Muscle layer of colon (tissue), 2 donors: Measurements from ENCODE around the gene CTAG1B.
"Not testable (repeated sequence)": the region's sequence is repeated elsewhere in the genome, so short reads cannot be mapped to it uniquely, and the experiment has no call there.

Experiments
- H3K27ac ChIP-seq: one replicate; pipeline ENCODE4 v1.7.0; 2013; ENCODE audit warnings: low read depth, mild to moderate bottlenecking, low read length, moderate library complexity
- H3K27me3 ChIP-seq, 2 donors: one replicate each; pipeline ENCODE4 v1.7.0; 2013; ENCODE audit warnings: low read length in 2 of 2, mild to moderate bottlenecking in 2 of 2; ENCODE audit not compliant: insufficient read depth in 2 of 2, control insufficient read depth in 1 of 2
- H3K36me3 ChIP-seq: one replicate; pipeline ENCODE4 v1.7.0; 2013; ENCODE audit warnings: mild to moderate bottlenecking, low read length; ENCODE audit not compliant: insufficient read depth
- H3K4me1 ChIP-seq: one replicate; pipeline ENCODE4 v1.7.0; 2013; ENCODE audit warnings: mild to moderate bottlenecking, low read length; ENCODE audit not compliant: insufficient read depth
- H3K4me3 ChIP-seq, 2 donors: one replicate each; pipeline ENCODE4 v1.7.0; 2013; ENCODE audit warnings: low read length in 2 of 2, low read depth in 1 of 2, mild to moderate bottlenecking in 1 of 2, moderate library complexity in 1 of 2
- H3K9ac ChIP-seq: one replicate; pipeline ENCODE4 v1.7.0; 2013; ENCODE audit warnings: low read length
- H3K9me3 ChIP-seq: one replicate; pipeline ENCODE4 v1.7.0; 2013; ENCODE audit warnings: mild to moderate bottlenecking, low read length
- donor health status: abdominal sarcoma.
- donor health status: Adenocarcinoma of cecum.

CTAG1B gene

DNA sequence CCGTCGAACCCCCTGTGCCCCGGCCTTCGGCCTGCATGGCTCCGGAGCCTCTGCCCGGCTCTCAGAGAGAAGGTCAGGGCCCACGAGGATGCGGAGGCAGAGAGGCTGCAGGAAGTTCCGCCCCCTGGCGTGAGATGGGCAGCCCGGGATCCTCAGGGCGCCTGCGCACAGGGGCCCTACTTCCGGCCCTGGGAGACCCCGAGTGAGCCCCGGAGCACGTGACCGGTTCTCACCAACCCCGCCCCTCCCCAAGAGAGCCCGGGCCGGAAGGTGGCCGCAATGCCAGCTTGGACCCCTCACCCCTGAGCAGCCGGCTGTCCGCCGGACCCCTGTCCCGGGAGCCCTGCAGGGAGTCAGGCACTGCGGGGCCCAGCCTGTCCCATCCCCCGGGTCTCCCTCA is at the start of gene CTAG1B:
Gene CTAG1B (minus strand): TSS at position 101 of the 400 bp plus-strand sequence. CDS start 64 bp downstream, at position 37.
- not testable (repeated sequence) for H3K4me1 ChIP-seq, H3K36me3 ChIP-seq, H3K9ac ChIP-seq, H3K27me3 ChIP-seq, H3K4me3 ChIP-seq, H3K9me3 ChIP-seq, H3K27ac ChIP-seq

DNA sequence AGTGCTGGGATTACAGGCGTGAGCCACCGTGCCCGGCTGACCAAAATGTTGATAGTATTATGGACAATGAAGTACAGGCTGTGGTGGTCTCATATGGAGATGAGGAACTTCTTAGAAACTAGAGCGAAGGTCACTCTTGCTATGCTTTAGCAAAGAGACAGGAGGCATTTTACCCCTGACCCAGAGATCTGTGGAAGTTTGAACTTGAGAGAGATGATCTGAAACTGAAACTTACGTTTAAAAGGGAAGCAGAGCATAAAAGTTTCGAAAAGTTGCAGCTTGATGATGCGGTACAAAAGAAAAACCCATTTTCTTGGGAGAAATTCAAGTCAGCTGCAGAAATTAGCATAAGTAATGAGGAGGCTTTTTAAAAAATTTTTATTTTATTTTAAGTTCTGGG is 42.8 kb upstream of the CTAG1B start:
- no peak overlapping the region for H3K27ac ChIP-seq
- H3K9me3 ChIP-seq: no peaks in the 10 kb centered on the region
- no peak overlapping the region for H3K4me3 ChIP-seq
- peaks cover 0 to 4% of the 10 kb centered on the region in 2 donors for H3K27me3 ChIP-seq
- H3K9ac ChIP-seq: no peak overlapping the region
- H3K36me3 ChIP-seq: no peaks in the 10 kb centered on the region
- no peaks in the 10 kb centered on the region for H3K4me1 ChIP-seq

DNA sequence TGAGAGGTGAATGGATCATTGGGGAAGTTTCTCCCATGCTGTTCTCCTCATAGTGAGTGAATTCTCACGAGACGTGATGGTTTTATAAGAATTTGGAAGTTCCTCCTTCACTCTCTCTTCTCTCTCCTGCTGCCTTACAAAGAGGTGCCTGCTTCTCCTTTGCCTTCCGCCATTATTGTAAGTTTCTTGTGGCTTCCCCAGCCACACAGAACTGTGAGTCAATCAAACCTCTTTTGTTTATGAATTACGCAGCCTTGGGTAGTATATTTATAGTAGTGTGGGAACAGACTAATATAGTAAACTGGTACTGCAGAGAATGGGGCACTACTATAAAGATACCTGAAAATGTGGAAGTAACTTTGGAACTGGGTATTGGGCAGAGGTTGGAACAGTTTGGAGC is 42.1 kb upstream of the CTAG1B start:
- H3K36me3 ChIP-seq: no peaks in the 10 kb centered on the region
- no peak overlapping the region for H3K4me3 ChIP-seq
- H3K27ac ChIP-seq: no peak overlapping the region
- H3K9me3 ChIP-seq: no peaks in the 10 kb centered on the region
- H3K27me3 ChIP-seq: peaks cover 0 to 4% of the 10 kb centered on the region in 2 donors
- H3K9ac ChIP-seq: no peak overlapping the region
- no peaks in the 10 kb centered on the region for H3K4me1 ChIP-seq

DNA sequence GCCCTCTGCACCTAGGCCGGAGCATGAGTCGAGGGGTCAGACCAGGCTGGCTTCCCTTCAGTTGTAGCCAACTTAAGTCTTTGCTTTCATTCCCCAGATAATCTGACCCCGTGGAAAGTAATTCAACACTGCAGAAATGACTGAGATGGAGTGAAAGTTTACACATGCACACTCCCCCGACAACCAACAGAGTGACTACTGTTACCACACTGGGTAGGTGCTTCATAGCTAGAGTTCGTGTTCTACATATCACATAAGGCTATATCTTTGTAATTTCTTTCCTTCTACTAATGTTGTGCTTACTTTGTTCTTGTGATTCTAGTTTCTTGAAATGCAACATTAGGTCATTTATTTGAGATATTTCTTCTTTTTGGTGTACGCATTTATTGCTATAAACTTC is 41.5 kb upstream of the CTAG1B start:
- Histone ChIP-seq H3K9me3 (no peaks in the 10 kb centered on the region), H3K4me3 (no peak overlapping the region), H3K27me3 (peaks cover 0 to 4% of the 10 kb centered on the region in 2 donors), H3K4me1 (no peaks in the 10 kb centered on the region), H3K9ac (no peak overlapping the region), H3K27ac (no peak overlapping the region), H3K36me3 (no peaks in the 10 kb centered on the region)

DNA sequence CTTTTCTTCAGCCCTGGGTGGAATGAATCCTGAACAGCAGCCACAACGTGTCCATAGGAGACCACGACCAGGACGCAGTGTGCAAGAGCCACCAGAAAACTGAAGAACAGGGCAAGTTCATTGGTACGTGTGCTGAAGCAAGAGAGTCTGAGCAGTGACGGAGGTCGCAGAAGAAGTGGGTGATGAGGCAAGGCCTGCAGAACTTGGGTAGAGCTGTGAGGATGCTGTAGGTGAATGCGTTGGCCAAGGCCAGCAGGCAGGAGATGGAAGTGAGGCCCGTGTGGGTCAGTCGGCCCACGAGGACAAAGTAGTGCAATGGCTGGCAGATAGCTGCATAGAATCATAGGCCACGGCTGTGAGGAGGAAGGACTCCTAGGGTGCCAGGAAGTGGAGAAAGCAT is 39.9 kb upstream of the CTAG1B start:
- Histone ChIP-seq H3K4me3 (no peak overlapping the region), H3K27me3 (peaks cover 0 to 4% of the 10 kb centered on the region in 2 donors), H3K36me3 (no peaks in the 10 kb centered on the region), H3K27ac (no peak overlapping the region), H3K4me1 (no peaks in the 10 kb centered on the region), H3K9me3 (no peaks in the 10 kb centered on the region), H3K9ac (no peak overlapping the region)

DNA sequence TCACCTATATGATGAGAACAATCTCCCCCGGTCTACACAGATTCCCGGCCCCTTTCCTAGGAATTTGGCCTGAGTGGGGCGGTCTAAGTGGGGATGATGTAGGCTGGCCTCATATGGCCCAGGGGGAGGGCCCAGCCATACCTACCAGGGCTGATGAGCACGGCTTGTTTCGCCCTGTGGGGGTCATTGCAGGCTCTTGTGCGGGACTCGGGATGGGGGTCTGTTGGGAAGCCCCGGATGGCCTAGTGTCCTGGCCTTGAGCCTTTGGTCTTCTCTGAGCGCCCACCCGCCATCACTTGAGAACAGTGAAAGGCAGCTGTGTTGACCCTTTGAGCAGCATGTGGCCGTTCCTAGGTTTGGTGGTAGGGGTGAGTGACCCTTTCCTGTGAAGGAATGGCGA is 39.1 kb upstream of the CTAG1B start:
- Histone ChIP-seq H3K36me3 (no peaks in the 10 kb centered on the region), H3K27me3 (peaks cover 0 to 4% of the 10 kb centered on the region in 2 donors), H3K9me3 (no peaks in the 10 kb centered on the region), H3K4me3 (no peak overlapping the region), H3K4me1 (no peaks in the 10 kb centered on the region), H3K27ac (no peak overlapping the region), H3K9ac (no peak overlapping the region)

DNA sequence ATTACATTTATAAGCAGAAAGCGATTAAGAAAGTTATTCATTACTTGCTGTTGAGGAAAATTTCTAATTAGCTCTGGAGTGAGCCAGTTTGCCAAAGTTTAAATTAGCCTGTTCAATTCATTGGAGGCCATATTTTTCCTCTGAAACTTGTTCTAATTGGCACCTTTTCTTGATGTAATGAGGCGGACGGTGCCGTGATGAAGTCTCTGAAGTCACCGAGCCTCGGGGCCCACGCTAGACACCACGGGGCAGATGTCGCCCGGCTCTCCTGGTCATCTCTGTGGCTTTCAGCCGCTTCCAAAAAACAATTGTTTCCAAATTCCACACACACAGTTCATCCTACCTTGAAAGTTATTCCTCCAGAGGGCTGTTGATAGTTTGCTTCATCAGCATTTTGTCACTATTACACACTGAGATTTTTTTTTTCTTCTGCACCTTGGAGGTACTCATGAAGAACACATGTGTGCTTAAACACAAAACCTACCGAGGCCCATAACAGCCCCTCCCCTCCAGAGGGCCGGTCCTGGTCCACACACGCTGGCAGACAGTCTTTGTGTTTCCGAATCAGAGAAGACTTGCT is 38.2 kb upstream of the CTAG1B start:
- H3K9me3 ChIP-seq: no peaks in the 10 kb centered on the region
- peaks cover 0 to 4% of the 10 kb centered on the region in 2 donors for H3K27me3 ChIP-seq
- H3K9ac ChIP-seq: no peak overlapping the region
- H3K4me3 ChIP-seq: no peak overlapping the region
- no peak overlapping the region for H3K27ac ChIP-seq
- no peaks in the 10 kb centered on the region for H3K4me1 ChIP-seq
- no peaks in the 10 kb centered on the region for H3K36me3 ChIP-seq

DNA sequence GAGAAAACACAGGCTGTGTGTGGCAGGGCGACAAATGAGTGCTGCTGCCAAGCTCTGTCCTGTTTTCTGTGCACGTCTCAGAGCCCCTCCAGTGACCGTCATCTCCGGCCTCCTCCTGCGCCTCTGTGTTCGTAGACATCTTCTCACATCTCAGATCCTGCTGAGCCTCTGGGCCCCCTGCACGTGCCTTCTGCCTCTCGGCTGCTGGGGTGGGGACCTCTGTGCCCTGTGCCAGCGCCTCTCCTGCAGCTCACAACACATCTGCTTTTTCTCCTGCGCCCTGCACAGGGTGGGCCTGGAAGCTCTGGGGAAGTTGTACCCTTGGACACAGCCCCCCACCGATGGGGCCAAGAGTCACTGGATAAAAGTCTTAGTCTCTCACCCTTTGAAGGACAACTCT is 36.7 kb upstream of the CTAG1B start:
- no peak overlapping the region for H3K9ac ChIP-seq
- no peak overlapping the region for H3K27ac ChIP-seq
- no peak overlapping the region for H3K4me3 ChIP-seq
- no peaks in the 10 kb centered on the region for H3K4me1 ChIP-seq
- no peaks in the 10 kb centered on the region for H3K36me3 ChIP-seq
- H3K9me3 ChIP-seq: no peaks in the 10 kb centered on the region
- H3K27me3 ChIP-seq: peaks cover 0 to 4% of the 10 kb centered on the region in 2 donors

DNA sequence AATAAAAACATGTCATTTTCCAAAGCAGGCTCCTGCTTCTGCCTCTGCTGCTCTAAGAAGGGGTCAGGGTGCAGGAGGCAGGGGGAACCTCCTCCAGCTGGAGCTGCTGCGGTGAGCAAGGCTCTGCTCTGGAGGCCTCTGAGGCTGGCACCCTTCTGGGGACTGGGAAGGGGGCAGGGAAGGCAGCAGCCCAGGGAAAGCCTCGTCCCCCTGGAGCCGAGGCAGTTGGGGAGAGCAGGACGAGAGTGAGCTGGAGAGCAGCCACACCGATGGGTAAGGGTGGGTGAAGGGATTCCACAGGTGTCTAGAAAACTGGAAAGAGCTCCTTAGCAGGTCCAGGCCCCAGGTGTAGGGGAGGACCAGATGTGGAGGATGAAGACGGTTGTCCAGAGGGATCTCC is 36.3 kb upstream of the CTAG1B start:
- no peaks in the 10 kb centered on the region for H3K4me1 ChIP-seq
- H3K4me3 ChIP-seq: no peak overlapping the region
- no peak overlapping the region for H3K9ac ChIP-seq
- H3K9me3 ChIP-seq: no peaks in the 10 kb centered on the region
- H3K36me3 ChIP-seq: no peaks in the 10 kb centered on the region
- H3K27ac ChIP-seq: no peak overlapping the region
- peaks cover 0 to 4% of the 10 kb centered on the region in 2 donors for H3K27me3 ChIP-seq

DNA sequence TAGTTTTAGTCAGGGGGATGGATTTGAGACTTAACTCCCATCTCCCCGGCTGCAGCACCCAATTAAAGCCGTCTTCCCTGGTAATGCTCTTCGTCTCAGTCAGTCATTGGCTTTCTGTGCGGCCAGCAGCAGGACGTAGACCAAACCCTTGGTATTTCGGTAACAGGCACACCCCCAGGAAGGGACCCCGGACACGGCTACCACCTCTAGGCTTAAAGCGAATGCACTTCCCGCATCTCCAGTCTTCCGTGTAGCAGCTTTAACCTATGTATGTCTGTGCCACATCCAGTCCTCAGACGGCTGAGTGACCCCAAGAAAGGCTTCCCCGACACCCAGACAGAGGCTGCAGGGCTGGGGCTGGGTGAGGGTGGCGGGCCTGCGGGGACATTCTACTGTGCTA is 35.8 kb upstream of the CTAG1B start:
- no peaks in the 10 kb centered on the region for H3K4me1 ChIP-seq
- H3K4me3 ChIP-seq: no peak overlapping the region
- H3K27me3 ChIP-seq: peaks cover 0 to 4% of the 10 kb centered on the region in 2 donors
- H3K36me3 ChIP-seq: no peaks in the 10 kb centered on the region
- no peak overlapping the region for H3K9ac ChIP-seq
- no peak overlapping the region for H3K27ac ChIP-seq
- H3K9me3 ChIP-seq: no peaks in the 10 kb centered on the region

DNA sequence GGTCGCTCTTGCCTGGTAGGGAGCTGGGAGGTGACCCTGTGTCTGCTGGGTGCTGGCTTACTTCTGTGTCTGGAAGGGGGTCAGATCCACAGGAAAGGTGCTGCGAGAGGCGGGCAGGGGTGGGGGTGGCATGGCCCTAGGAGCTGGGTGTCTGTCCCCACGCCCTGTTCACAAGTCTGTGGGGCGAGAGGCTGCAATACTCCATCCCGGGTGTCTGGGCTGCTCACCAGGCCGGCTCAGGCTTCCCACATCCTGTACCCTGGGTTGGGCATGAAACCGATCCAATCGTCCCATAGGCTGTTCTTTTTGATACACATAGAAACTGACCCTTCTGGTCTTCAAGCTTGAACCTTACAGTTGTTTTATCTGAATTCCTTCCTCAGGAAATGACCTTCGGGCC is 35.3 kb upstream of the CTAG1B start:
- peaks cover 0 to 4% of the 10 kb centered on the region in 2 donors for H3K27me3 ChIP-seq
- no peak overlapping the region for H3K27ac ChIP-seq
- H3K9me3 ChIP-seq: no peaks in the 10 kb centered on the region
- no peak overlapping the region for H3K9ac ChIP-seq
- H3K4me1 ChIP-seq: no peaks in the 10 kb centered on the region
- H3K36me3 ChIP-seq: no peaks in the 10 kb centered on the region
- no peak overlapping the region for H3K4me3 ChIP-seq

DNA sequence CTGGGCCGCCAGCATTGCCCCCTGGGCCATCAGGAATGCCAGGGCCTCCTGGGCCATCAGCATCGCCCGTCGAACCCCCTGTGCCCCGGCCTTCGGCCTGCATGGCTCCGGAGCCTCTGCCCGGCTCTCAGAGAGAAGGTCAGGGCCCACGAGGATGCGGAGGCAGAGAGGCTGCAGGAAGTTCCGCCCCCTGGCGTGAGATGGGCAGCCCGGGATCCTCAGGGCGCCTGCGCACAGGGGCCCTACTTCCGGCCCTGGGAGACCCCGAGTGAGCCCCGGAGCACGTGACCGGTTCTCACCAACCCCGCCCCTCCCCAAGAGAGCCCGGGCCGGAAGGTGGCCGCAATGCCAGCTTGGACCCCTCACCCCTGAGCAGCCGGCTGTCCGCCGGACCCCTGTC is 34.3 kb upstream of the CTAG1B start, which contains the start of gene CTAG2:
Gene CTAG2 (minus strand): TSS at position 167 of the 400 bp plus-strand sequence. CDS start 64 bp downstream, at position 103.
- H3K9me3 ChIP-seq, H3K36me3 ChIP-seq, H3K27ac ChIP-seq, H3K9ac ChIP-seq, H3K27me3 ChIP-seq, H3K4me3 ChIP-seq, H3K4me1 ChIP-seq: not testable (repeated sequence)
